HepG2 (cell line): ENCODE data around the gene RASAL1. TPM values are rescaled to one million over a fixed set of nuclear protein-coding genes. Genes with fewer than 3 reads are reported as not detected.

Source experiments
- ATAC-seq: fragments of 200-7000 bp; cut with Tn5 transposase; 3 replicates; pipeline ENCODE4 v1.9.1; 2020; ENCODE audit warnings: mild to moderate bottlenecking, moderate library complexity
- BruUV-seq: library from RNA; stranded (reverse); fragments of 400-500 nt; replicated peaks from 2 replicates; lab custom pipeline; 2021; lab: Mats Ljungman, UMichigan
- CTCF ChIA-PET: fragments of 300-600 bp; formaldehyde crosslinking; extraction: SDS; loops from one replicate; lab custom pipeline; 2021; ENCODE audit warnings: low total read pairs, inconsistent platforms, low intra/inter-chr PET ratio; lab: Yijun Ruan, JAX
- POLR2A ChIA-PET: fragments of 350-600 bp; sonication (Branson Sonifier 250); formaldehyde crosslinking; loops from one replicate; lab custom pipeline; 2020; ENCODE audit warnings: antibody characterized with exemption, inconsistent platforms; lab: Yijun Ruan, JAX
- DNase-seq: peaks from one replicate; pipeline ENCODE4 v3.0.0-alpha.2; 2015; ENCODE audit warnings: low spot score
- FAIRE-seq: peaks from 3 replicates; lab custom pipeline; 2011; peaks lifted over from hg19 to GRCh38; lab: Jason Lieb, UNC
- H2AFZ ChIP-seq: one replicate; pipeline ENCODE4 v1.6.1; 2011; ENCODE audit warnings: low read length, inconsistent platforms
- H3K27ac ChIP-seq: fragments of 300-600 bp; 3 replicates; pipeline ENCODE4 v1.8.0; 2011; ENCODE audit warnings: mixed run types, mild to moderate bottlenecking, mixed read lengths, low read length, inconsistent platforms; ENCODE audit not compliant: insufficient read depth; ENCODE audit errors: extremely low read length
- H3K27me3 ChIP-seq, 2 experiments: fragments of 200-600 bp in 1 of 2; 2 replicates in 1 of 2; 3 replicates in 1 of 2; pipeline versions ENCODE4 v1.6.0 to v1.8.0; 2011; ENCODE audit warnings: low read length in 2 of 2, mild to moderate bottlenecking in 2 of 2, moderate library complexity in 2 of 2, inconsistent platforms in 1 of 2; ENCODE audit not compliant: insufficient read depth in 2 of 2, control insufficient read depth in 1 of 2
- H3K36me3 ChIP-seq, 2 experiments: fragments of 200-600 bp in 1 of 2; replicated peaks in 1 of 2; 2 replicates in 1 of 2; 3 replicates in 1 of 2; pipeline versions ENCODE4 v1.5.1 to v1.8.0; 2011; ENCODE audit warnings: low read length in 2 of 2, inconsistent platforms in 1 of 2; ENCODE audit not compliant: insufficient read depth in 2 of 2, control insufficient read depth in 1 of 2
- H3K4me1 ChIP-seq: 2 replicates; pipeline ENCODE4 v1.5.1; 2012; ENCODE audit warnings: low read length, inconsistent platforms; ENCODE audit not compliant: insufficient read depth
- H3K4me2 ChIP-seq: 2 replicates; pipeline ENCODE4 v1.6.0; 2011; ENCODE audit warnings: low read depth, low read length, inconsistent platforms
- H3K4me3 ChIP-seq, 3 experiments: fragments of 200-600 bp in 1 of 3; sonication (generic), shearing (Covaris generic) in 1 of 3; replicated peaks in 1 of 3; 2 replicates each; pipeline ENCODE4 v1.5.1; 2011 to 2016; ENCODE audit warnings: low read length in 3 of 3, inconsistent platforms in 2 of 3, low read depth in 2 of 3, mild to moderate bottlenecking in 2 of 3, control low read depth in 1 of 3, mixed read lengths in 1 of 3; ENCODE audit not compliant: insufficient read depth in 1 of 3
- H3K79me2 ChIP-seq: one replicate; pipeline ENCODE4 v1.6.1; 2011; ENCODE audit warnings: low read length, inconsistent platforms; ENCODE audit not compliant: insufficient read depth
- H3K9ac ChIP-seq: 2 replicates; pipeline ENCODE4 v1.6.0; 2011; ENCODE audit warnings: mild to moderate bottlenecking, low read depth, low read length, inconsistent platforms; ENCODE audit not compliant: insufficient read depth
- H3K9me3 ChIP-seq: 2 replicates; pipeline ENCODE4 v1.5.1; 2012; ENCODE audit warnings: mild to moderate bottlenecking, low read length
- H4K20me1 ChIP-seq: 2 replicates; pipeline ENCODE4 v1.6.0; 2011; ENCODE audit warnings: inconsistent platforms, mild to moderate bottlenecking, low read length, moderate library complexity; ENCODE audit not compliant: insufficient read depth
- ARNTL ChIP-seq: sonication (generic); formaldehyde crosslinking; IDR thresholded peaks from 2 replicates; pipeline ENCODE4 v1.4.0; 2020; ENCODE audit warnings: mild to moderate bottlenecking, missing genetic modification reagents
- CAMTA2 ChIP-seq: sonication (generic); formaldehyde crosslinking; IDR thresholded peaks from 2 replicates; pipeline ENCODE4 v1.4.0; 2020; ENCODE audit warnings: mild to moderate bottlenecking, missing genetic modification reagents, borderline replicate concordance
- ERF ChIP-seq: IDR thresholded peaks from 2 replicates; pipeline ENCODE4 v1.6.1; 2018; ENCODE audit warnings: missing biosample characterization, missing genetic modification reagents
- GABPA ChIP-seq, 2 experiments: IDR thresholded peaks; 2 replicates each; pipeline ENCODE4 v1.6.1; 2011 to 2016; ENCODE audit warnings: low read depth in 2 of 2, low read length in 1 of 2, missing biosample characterization in 1 of 2, missing genetic modification characterization in 1 of 2
- HOXD1 ChIP-seq: sonication (generic); formaldehyde crosslinking; IDR thresholded peaks from 2 replicates; pipeline ENCODE4 v1.5.0; 2020; ENCODE audit warnings: missing genetic modification reagents
- KLF11 ChIP-seq: IDR thresholded peaks from 2 replicates; pipeline ENCODE4 v1.6.1; 2016; ENCODE audit warnings: missing compliant biosample characterization
- MIXL1 ChIP-seq: IDR thresholded peaks from 2 replicates; pipeline ENCODE4 v1.6.1; 2016
- PCBP1 ChIP-seq: fragments of 200-400 bp; formaldehyde crosslinking; IDR thresholded peaks from 2 replicates; pipeline ENCODE4 v1.6.1; 2017; ENCODE audit warnings: mild to moderate bottlenecking, low read depth, low read length, borderline replicate concordance
- RFX3 ChIP-seq: IDR thresholded peaks from 2 replicates; pipeline ENCODE4 v1.6.1; 2016; ENCODE audit warnings: missing biosample characterization, missing genetic modification reagents
- ZBTB38 ChIP-seq: sonication (generic); formaldehyde crosslinking; IDR thresholded peaks from 2 replicates; pipeline ENCODE4 v1.5.1; 2020; ENCODE audit warnings: mild to moderate bottlenecking, missing genetic modification reagents
- ZFP41 ChIP-seq: sonication (generic); formaldehyde crosslinking; IDR thresholded peaks from 2 replicates; pipeline ENCODE4 v1.4.0; 2020; ENCODE audit warnings: mild to moderate bottlenecking, missing genetic modification reagents, borderline replicate concordance
- ZNF12 ChIP-seq: sonication (generic); formaldehyde crosslinking; IDR thresholded peaks from 2 replicates; pipeline ENCODE4 v1.5.0; 2020; ENCODE audit warnings: missing genetic modification reagents
- ZNF17 ChIP-seq: sonication (generic); formaldehyde crosslinking; IDR thresholded peaks from 2 replicates; pipeline ENCODE4 v1.5.0; 2020; ENCODE audit warnings: mild to moderate bottlenecking, missing genetic modification reagents
- ZNF501 ChIP-seq: sonication (generic); formaldehyde crosslinking; IDR thresholded peaks from 2 replicates; pipeline ENCODE4 v1.5.1; 2020; ENCODE audit warnings: mild to moderate bottlenecking, moderate library complexity, missing genetic modification reagents
- ZNF891 ChIP-seq: sonication (generic); formaldehyde crosslinking; IDR thresholded peaks from 2 replicates; pipeline ENCODE4 v1.5.0; 2020; ENCODE audit warnings: mild to moderate bottlenecking, missing genetic modification reagents
- WGBS: methylation state at CpG from one replicate; pipeline ENCODE4 v1.1.6; 2017; ENCODE audit warnings: low lambda C conversion rate; 5-methylcytosine and 5-hydroxymethylcytosine counted together
- in situ Hi-C: cut with HindIII; loops from 2 replicates; pipeline ENCODE4 v1.10.0; 2017; ENCODE audit warnings: low pct_unique_long_range_greater_than_20kb; ENCODE audit not compliant: extremely low pct_ligation_motif_present
- intact Hi-C: fragments of 100-400 bp; cut with micrococcal nuclease; formaldehyde crosslinking; loops from one replicate; pipeline ENCODE4 v1.10.0; 2022; ENCODE audit not compliant: unreplicated experiment
- polyA plus RNA-seq, 8 experiments: library from polyadenylated mRNA; depleted of rRNA in 3 of 8; stranded (reverse) in 7 of 8; unstranded in 1 of 8; fragments of >200 nt; fragmentation: Illumina TruSeq in 4 of 8; extraction: Trizol in 4 of 8; gene quantifications; 2 replicates each; pipeline versions ENCODE4 v1.2.1 to v1.2.3, GENCODE V29; 2011 to 2016; ENCODE audit warnings: low read depth in 4 of 8, missing spikeins in 1 of 8, mixed read lengths in 1 of 8; ENCODE audit not compliant: insufficient read depth in 1 of 8
- total RNA-seq, 5 experiments: library from RNA; depleted of rRNA; stranded (reverse); fragments of >200 nt; fragmentation: Illumina TruSeq; extraction: Trizol; gene quantifications; 2 replicates each; pipeline ENCODE4 v1.2.3, GENCODE V29; 2016; ENCODE audit warnings: low read depth in 1 of 5
- TF ChIP-seq, protein P1 (sequence below): fragments of 450-650 bp; IDR thresholded peaks from 2 replicates; pipeline ENCODE4 v1.6.1; 2016
- TF ChIP-seq, protein P2 (sequence below): sonication (generic); formaldehyde crosslinking; IDR thresholded peaks from 2 replicates; pipeline ENCODE4 v1.5.1; 2020; ENCODE audit warnings: mild to moderate bottlenecking, missing genetic modification reagents
- TF ChIP-seq, protein P3 (sequence below): sonication (generic); formaldehyde crosslinking; IDR thresholded peaks from 2 replicates; pipeline ENCODE4 v1.8.1; 2023; ENCODE audit warnings: mild to moderate bottlenecking, missing genetic modification reagents

RASAL1 gene
- total and polyA plus RNA-seq, 2 of the 13 experiments (the other 11 are each of a cell fraction or from before 2014, with no cell fraction given) = not detected

DNA sequence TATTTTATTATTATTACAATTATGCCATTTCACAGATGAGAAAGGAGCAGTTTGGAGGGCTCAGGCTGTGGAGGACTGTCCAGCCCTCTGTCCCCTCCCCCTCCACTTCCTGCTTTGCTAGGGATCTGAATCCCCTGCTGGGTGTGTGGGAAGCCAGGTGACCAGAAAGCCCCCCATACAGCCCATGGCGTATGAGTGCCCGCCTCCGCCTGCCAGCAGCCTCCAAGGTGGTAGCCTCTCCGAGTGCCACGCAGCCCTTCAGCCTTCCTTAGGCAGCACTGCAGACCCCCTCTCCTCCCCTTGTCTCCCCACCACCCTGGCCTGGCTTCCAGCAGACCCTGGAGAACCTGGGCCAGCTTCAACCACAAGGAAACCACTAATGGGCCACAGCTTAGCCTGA, 66.4 kb downstream of the RASAL1 start (continued):
- TF ChIP-seq, protein P1, sequence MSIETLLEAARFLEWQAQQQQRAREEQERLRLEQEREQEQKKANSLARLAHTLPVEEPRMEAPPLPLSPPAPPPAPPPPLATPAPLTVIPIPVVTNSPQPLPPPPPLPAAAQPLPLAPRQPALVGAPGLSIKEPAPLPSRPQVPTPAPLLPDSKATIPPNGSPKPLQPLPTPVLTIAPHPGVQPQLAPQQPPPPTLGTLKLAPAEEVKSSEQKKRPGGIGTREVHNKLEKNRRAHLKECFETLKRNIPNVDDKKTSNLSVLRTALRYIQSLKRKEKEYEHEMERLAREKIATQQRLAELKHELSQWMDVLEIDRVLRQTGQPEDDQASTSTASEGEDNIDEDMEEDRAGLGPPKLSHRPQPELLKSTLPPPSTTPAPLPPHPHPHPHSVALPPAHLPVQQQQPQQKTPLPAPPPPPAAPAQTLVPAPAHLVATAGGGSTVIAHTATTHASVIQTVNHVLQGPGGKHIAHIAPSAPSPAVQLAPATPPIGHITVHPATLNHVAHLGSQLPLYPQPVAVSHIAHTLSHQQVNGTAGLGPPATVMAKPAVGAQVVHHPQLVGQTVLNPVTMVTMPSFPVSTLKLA = no peak
- TF ChIP-seq, protein P2, sequence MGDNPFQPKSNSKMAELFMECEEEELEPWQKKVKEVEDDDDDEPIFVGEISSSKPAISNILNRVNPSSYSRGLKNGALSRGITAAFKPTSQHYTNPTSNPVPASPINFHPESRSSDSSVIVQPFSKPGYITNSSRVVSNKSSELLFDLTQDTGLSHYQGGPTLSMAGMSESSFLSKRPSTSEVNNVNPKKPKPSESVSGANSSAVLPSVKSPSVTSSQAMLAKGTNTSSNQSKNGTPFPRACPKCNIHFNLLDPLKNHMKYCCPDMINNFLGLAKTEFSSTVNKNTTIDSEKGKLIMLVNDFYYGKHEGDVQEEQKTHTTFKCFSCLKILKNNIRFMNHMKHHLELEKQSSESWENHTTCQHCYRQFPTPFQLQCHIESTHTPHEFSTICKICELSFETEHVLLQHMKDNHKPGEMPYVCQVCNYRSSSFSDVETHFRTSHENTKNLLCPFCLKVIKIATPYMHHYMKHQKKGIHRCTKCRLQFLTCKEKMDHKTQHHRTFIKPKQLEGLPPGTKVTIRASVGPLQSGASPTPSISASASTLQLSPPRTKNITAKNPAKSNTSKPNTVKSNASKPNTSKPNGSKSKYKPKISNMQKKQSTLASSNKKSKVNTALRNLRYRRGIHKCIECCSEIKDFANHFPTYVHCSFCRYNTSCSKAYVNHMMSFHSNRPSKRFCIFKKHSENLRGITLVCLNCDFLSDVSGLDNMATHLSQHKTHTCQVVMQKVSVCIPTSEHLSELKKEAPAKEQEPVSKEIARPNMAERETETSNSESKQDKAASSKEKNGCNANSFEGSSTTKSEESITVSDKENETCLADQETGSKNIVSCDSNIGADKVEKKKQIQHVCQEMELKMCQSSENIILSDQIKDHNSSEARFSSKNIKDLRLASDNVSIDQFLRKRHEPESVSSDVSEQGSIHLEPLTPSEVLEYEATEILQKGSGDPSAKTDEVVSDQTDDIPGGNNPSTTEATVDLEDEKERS = no peak
- TF ChIP-seq CAMTA2 (CRISPR knock-in tag) = no peak
- no peak for TF ChIP-seq ZFP41 (CRISPR knock-in tag)
- no peak for TF ChIP-seq KLF11
- no peak for TF ChIP-seq MIXL1

DNA sequence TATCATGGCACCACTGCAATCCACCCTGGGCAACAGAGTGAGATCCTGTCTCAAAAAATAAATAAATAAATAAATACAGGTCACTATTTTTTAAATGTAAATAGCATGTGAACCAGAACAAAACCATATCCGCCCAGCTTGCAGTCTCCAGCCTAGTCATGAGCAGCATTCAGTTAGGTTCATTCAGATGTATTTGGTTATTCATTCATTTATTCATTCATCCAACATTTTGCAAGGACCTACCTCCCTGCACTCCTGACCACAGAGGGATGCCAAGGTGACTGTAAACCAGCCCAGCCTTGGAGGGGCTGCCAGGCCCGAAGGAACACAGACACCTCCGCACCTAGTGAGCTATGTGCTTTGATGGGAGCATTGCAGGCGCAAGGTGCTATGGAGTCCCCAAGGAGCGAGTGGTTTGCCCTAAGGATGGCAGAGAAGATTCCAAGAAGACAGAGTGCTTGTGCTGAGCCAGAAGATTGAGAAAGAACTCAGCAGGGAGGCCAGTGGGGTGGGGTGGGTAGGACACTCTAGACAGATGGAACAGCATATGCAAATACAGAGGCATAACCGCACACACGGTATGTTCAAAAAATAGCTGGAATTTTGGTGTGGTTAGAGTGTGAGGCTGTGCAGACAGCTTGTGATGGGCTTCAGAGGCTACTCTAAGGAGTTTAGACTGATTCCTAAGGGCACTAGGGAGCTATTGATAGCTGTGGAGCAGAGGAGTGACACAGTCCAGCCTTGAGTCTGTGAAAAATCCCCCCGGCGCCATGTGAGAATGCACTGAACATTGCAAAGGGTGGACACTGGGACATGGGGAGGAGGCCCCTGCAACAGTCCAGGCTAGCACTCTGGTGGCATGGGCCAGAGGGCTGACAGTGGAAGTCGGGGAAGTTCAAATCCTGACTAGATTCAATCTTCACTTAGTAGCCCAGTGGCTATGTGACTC, 67.3 kb downstream of the RASAL1 start:
- H3K27me3 ChIP-seq = peaks cover 7 to 19% of the 10 kb centered on the region in 2 experiments; a peak in 3 of 5 replicates
- H4K20me1 ChIP-seq = no peaks in the 10 kb centered on the region
- 30% methylated on average over 7 of the region's 10 CpGs for WGBS
- H3K79me2 ChIP-seq = no peaks in the 10 kb centered on the region
- H3K27ac ChIP-seq = no peak overlapping the region
- no peaks in the 10 kb centered on the region for H3K9me3 ChIP-seq
- FAIRE-seq (no peak), DNase-seq (no peak), ATAC-seq (no peak)
- H3K4me3 ChIP-seq = no peak overlapping the region
- no peak overlapping the region for H3K4me2 ChIP-seq
- H3K9ac ChIP-seq = no peak overlapping the region
- no peak overlapping the region for H2AFZ ChIP-seq
- H3K4me1 ChIP-seq = peaks cover 24% of the 10 kb centered on the region
- ChIA-PET CTCF (no interaction called here), POLR2A (no interaction called here)
- in situ Hi-C loops (no loop called here), intact Hi-C loops (no loop called here)
- no TSS peak for BruUV-seq
- no peaks in the 10 kb centered on the region for H3K36me3 ChIP-seq
- no peak for TF ChIP-seq ZNF12
- TF ChIP-seq ZNF501 = no peak
- TF ChIP-seq, protein P3, sequence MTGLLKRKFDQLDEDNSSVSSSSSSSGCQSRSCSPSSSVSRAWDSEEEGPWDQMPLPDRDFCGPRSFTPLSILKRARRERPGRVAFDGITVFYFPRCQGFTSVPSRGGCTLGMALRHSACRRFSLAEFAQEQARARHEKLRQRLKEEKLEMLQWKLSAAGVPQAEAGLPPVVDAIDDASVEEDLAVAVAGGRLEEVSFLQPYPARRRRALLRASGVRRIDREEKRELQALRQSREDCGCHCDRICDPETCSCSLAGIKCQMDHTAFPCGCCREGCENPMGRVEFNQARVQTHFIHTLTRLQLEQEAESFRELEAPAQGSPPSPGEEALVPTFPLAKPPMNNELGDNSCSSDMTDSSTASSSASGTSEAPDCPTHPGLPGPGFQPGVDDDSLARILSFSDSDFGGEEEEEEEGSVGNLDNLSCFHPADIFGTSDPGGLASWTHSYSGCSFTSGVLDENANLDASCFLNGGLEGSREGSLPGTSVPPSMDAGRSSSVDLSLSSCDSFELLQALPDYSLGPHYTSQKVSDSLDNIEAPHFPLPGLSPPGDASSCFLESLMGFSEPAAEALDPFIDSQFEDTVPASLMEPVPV (CRISPR knock-in tag) = no peak
- no peak for TF ChIP-seq ZNF891 (CRISPR knock-in tag)
- TF ChIP-seq ZNF17 (CRISPR knock-in tag) = no peak
- no peak for TF ChIP-seq ERF (CRISPR knock-in tag)
- TF ChIP-seq GABPA (IDR thresholded peaks at IDR 0.05; ENCODE audit: low read depth, low read length) = no peak
- TF ChIP-seq GABPA (CRISPR knock-in tag; IDR thresholded peaks at IDR 0.05; ENCODE audit: low read depth) = no peak
- no peak for TF ChIP-seq ZBTB38 (CRISPR knock-in tag)
- TF ChIP-seq HOXD1 = no peak
- no peak for TF ChIP-seq PCBP1
- no peak for TF ChIP-seq ARNTL (CRISPR knock-in tag)
- no peak for TF ChIP-seq RFX3 (CRISPR knock-in tag)
